ENCODE measurements around the gene VRK3. TPM values are rescaled to one million over a fixed set of nuclear protein-coding genes. Genes with fewer than 3 reads are reported as not detected.
"Not testable (repeated sequence)": the region's sequence is repeated elsewhere in the genome, so short reads cannot be mapped to it uniquely, and the experiment has no call there.

VRK3 gene
- total and polyA plus RNA-seq, 9 donors: 26.1 to 52.5 (median 34.0) TPM

DNA sequence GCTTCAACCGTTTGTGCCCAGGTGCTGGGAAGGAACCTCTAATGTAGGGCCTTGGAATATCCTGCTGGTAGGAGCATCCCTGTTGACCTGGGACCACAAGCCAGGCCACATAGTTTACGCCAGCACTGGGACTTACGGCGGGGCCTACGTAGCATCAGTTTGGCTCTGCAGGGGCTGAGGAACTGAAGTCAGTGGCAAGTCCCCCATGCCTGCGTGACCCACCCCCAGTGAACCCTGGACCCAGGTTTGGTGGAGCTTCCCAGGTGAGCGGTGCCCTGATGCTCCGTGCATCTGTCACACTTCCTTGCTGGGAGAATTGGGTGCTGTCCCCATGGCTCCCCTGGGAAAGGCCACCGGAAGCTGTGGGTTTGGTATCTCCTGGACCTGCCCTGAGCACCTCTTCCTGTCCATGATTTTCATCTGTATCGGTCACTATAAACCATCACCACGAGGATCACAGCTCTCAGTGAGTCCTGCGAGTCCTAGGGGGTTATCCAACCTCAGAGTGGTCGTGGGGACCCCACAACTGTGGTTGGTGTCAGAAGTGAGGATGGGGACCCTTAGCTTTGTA, 74.1 kb downstream of the VRK3 start:
- peak in 1 of 5 donors; percentile 33 for DNase-seq
- peaks cover 36% of the 10 kb centered on the region for H3K4me1 ChIP-seq (ENCODE audit: insufficient read depth)
- peak overlapping the region; percentile 10 to 86 for H3K27ac ChIP-seq
- TF ChIP-seq, protein P1, sequence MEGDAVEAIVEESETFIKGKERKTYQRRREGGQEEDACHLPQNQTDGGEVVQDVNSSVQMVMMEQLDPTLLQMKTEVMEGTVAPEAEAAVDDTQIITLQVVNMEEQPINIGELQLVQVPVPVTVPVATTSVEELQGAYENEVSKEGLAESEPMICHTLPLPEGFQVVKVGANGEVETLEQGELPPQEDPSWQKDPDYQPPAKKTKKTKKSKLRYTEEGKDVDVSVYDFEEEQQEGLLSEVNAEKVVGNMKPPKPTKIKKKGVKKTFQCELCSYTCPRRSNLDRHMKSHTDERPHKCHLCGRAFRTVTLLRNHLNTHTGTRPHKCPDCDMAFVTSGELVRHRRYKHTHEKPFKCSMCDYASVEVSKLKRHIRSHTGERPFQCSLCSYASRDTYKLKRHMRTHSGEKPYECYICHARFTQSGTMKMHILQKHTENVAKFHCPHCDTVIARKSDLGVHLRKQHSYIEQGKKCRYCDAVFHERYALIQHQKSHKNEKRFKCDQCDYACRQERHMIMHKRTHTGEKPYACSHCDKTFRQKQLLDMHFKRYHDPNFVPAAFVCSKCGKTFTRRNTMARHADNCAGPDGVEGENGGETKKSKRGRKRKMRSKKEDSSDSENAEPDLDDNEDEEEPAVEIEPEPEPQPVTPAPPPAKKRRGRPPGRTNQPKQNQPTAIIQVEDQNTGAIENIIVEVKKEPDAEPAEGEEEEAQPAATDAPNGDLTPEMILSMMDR (IDR thresholded peaks at IDR 0.05): no peak
- TF ChIP-seq POLR2A (IDR thresholded peaks at IDR 0.05) (no peak), EP300 (IDR thresholded peaks at IDR 0.05) (no peak)
- intact Hi-C loops (cut with DNase I): no loop called here
- H3K36me3 ChIP-seq: no peaks in the 10 kb centered on the region
- no peaks in the 10 kb centered on the region for H3K27me3 ChIP-seq
- WGBS, 3 donors: 55 to 65% (median 62%) methylated on average over 13 of the region's 13 CpGs
- H3K4me3 ChIP-seq: no peak overlapping the region
- H3K9me3 ChIP-seq: no peaks in the 10 kb centered on the region

GRCh38 chr19:49950590-49950948, 74.6 kb downstream of the VRK3 start:
- peak in 1 of 5 donors; percentile 17 for DNase-seq
- Histone ChIP-seq H3K27ac (peak overlapping the region; percentile 10 to 86), H3K4me3 (no peak overlapping the region), H3K27me3 (no peaks in the 10 kb centered on the region), H3K36me3 (no peaks in the 10 kb centered on the region), H3K9me3 (no peaks in the 10 kb centered on the region), H3K4me1 (ENCODE audit: insufficient read depth) (peaks cover 34% of the 10 kb centered on the region)
- intact Hi-C loops (cut with DNase I): no loop called here
- TF ChIP-seq POLR2A (IDR thresholded peaks at IDR 0.05) (no peak), EP300 (IDR thresholded peaks at IDR 0.05) (no peak)
- TF ChIP-seq, protein P1 (IDR thresholded peaks at IDR 0.05): no peak
- WGBS, 3 donors: 49 to 69% (median 50%) methylated on average over 5 of the region's 5 CpGs

GRCh38 chr19:49949742-49950589, 75.2 kb downstream of the VRK3 start:
- TF ChIP-seq, protein P1 (IDR thresholded peaks at IDR 0.05): no peak
- TF ChIP-seq EP300 (IDR thresholded peaks at IDR 0.05) (no peak), POLR2A (IDR thresholded peaks at IDR 0.05) (no peak)
- Histone ChIP-seq H3K27me3 (no peaks in the 10 kb centered on the region), H3K36me3 (no peaks in the 10 kb centered on the region), H3K4me1 (ENCODE audit: insufficient read depth) (peaks cover 33% of the 10 kb centered on the region), H3K27ac (peak overlapping the region in 1 of 2 donors; percentile 86), H3K4me3 (no peak overlapping the region), H3K9me3 (no peaks in the 10 kb centered on the region)
- intact Hi-C loops (cut with DNase I): no loop called here
- 49 to 60% (median 52%) methylated on average over 11 of the region's 11 CpGs for WGBS, 3 donors
- DNase-seq: peak in 1 of 5 donors; percentile 38

DNA sequence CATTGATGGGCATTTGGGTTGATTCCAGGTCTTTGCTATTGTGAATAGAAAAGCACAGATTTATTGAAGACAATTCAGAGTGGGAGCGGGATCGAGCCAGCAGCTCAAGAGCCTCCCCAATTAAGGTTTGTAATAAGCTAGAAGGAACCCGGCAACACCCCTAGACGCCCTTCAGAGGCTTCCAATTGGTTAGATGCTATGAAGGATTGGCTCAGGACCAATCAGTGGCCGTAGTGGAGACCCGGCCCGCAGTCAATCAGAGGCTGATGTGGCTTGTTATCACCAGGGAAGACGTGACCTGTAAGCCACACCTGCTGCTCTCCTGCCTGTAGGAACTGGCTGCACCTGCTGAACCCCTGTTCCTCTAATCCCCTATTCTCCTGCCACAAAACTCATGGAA, 78.8 kb downstream of the VRK3 start:
- H3K4me3 ChIP-seq: no peak overlapping the region
- TF ChIP-seq EP300 (IDR thresholded peaks at IDR 0.05) (no peak), POLR2A (IDR thresholded peaks at IDR 0.05) (no peak)
- TF ChIP-seq, protein P1 (IDR thresholded peaks at IDR 0.05): no peak
- 86 to 88% (median 87%) methylated on average over 8 of the region's 8 CpGs for WGBS, 3 donors
- H3K27ac ChIP-seq: no peak overlapping the region
- peak in 1 of 5 donors; percentile 27 for DNase-seq
- intact Hi-C loops (cut with DNase I): no loop called here
- H3K27me3 ChIP-seq: no peaks in the 10 kb centered on the region
- no peaks in the 10 kb centered on the region for H3K9me3 ChIP-seq
- peaks cover 17% of the 10 kb centered on the region for H3K4me1 ChIP-seq (ENCODE audit: insufficient read depth)
- H3K36me3 ChIP-seq: no peaks in the 10 kb centered on the region

DNA sequence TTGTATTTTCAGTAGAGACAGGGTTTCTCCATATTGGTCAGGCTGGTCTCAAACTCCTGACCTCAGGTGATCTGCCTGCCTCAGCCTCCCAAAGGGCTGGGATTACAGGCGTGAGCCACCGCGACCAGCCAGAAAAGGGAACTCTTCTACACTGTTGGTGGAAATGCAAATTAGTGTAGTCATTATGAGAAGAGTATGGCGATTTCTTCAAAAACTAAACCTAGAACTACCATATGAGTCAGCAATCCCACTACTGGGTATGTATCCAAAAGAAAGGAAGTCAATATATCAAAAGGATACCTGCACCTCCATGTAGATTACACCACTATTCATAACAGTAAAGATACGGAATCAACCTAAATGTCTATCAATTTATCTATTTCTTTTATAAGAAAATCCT, 80.6 kb downstream of the VRK3 start:
- H3K4me1 ChIP-seq (ENCODE audit: insufficient read depth); H3K9me3 ChIP-seq; H3K36me3 ChIP-seq; H3K4me3 ChIP-seq; intact Hi-C loops (cut with DNase I); H3K27ac ChIP-seq; H3K27me3 ChIP-seq; DNase-seq: not testable (repeated sequence)
- WGBS, 3 donors: 90 to 93% (median 93%) methylated on average over 5 of the region's 5 CpGs

Data from ovary (tissue), 9 donors.